HG03196 (cell line): Measurements from ENCODE around the gene ETV7.

Source experiments
- ATAC-seq: cut with Tn5 transposase; IDR thresholded peaks from one replicate; pipeline ENCODE4 v1.9.1; 2021; ENCODE audit not compliant: unreplicated experiment

ETV7 gene

DNA sequence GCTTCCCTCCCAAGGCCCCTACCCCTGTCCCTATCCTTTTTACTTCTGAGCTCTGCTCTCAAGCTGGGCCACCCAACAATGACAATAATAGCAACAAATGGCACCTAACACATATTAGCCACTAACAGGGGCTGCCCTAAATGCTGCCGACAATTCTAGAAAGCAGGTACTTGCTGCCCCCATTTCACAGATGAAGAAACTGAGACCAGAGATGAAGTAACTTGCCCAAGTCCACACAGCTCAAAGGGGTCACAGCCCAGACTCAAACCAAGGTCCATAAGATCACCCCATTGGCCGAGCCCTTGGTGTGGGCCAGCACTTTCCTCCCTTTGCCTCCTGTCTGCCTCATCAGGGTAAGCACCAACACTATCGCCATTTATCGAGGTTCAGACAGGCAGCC, 62.8 kb downstream of the ETV7 start:
- ATAC-seq, result no peak

DNA sequence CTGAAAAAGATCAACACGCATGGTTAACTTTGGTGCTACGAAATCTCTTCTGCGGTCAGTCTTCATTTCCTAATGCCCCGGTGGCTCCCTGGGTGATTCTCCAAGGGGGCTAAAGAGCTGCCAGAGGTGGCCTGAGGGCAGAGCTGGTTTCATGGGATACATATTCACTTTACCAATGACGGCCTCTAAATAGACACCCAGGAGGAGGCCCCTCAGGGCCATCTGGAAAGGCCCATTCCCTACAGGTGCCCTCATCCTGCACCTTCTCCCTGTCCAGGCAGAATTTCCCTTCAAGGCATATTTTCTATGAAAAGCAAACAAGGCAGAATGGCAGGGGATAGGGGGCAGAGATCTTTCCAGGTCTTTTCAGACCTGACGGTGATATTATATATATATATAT, 63.3 kb downstream of the ETV7 start:
- no peak for ATAC-seq

DNA sequence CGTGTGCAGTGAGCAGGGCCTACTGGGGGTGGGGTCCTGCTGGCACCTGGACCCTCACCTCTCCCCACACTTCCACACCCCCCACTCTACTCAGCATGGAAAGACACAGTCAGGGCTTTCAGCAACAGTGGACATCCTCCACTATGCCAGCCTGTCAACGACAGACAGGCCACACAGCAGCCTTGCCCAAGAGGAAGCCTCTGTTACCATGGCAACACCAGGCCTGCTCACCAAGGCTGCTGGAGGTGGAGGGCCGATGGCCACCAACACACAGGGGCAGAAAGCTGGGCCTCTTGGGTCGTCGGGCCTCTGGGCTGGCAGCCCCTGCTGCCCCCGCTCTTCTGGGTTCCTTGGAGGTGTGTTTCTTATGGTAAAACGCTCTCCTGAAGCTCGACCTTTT, 64.4 kb downstream of the ETV7 start:
- no peak for ATAC-seq

DNA sequence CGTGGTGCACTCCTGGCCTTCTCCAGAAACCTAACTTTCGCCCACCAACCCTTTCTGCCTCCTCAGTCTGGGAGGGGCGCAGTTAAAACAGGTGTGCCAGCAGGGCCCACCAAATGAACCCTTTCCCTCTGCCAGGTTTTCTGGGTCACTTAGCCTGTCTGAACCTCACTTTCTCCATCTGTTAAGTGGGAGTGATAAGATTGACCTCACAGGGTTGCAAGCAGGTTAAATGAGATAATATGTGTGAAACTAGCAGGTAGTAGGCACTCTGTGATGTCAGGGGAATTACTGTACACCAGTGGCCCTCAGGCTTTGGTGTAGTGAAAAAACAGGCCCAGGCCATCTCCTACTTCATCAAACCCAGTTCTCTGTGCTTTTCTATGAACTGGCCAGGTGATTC, 64.9 kb downstream of the ETV7 start:
- no peak for ATAC-seq

DNA sequence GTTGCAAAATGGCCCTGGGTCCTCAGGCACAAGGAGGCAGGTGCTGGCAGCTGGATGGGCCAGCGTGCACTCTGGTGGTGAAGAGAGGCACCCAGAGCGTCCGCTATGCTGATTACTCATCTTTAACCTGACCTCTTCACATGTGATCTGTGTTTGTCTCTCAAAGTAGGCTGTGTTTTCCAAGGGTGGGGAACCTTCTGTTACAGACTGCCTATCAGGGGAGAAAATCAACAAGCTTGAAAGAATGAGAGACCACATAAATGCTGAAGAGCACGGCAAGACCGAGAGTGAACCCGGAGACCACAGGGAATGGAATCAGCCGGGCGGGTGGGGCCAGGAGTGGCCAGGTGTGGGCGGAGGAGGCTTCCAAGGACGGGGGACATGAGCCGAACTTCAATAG, 67.0 kb downstream of the ETV7 start:
- no peak for ATAC-seq

DNA sequence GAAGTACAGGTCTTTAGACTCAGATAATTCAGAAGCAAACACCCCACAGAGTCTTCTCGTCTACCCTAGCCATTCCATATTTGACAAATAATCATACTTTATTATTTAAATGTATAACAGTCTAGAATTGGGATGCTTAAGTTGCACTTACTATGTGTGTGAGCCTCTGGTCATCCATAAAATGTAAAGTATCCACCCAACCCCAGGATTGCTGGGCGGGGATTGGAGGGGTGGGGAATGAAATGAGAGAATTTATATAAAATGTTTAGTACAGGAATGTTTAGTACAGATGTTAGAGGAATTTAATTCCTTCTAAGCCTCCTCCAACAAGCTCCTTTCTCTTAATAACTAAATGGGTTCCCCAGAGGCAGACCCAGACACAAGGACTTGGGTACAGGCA, 67.6 kb downstream of the ETV7 start:
- no peak for ATAC-seq

DNA sequence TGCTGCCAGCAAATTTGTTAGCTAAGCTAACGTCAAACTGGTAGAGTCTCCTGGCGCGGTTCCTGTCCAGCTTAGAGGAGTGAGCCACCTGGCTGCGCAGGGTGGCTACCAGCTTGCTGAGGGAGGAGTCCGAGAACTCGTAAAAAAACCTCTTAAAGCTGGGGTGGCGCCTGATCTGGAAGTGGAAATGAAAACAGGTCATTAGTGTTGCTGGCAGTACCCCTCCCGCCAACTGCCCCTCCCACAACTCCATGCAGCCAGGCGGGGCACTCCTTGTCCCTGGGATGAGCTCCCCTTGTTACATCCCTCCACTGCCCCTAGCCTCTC, 68.1 kb downstream of the ETV7 start:
- ATAC-seq, result no peak

DNA sequence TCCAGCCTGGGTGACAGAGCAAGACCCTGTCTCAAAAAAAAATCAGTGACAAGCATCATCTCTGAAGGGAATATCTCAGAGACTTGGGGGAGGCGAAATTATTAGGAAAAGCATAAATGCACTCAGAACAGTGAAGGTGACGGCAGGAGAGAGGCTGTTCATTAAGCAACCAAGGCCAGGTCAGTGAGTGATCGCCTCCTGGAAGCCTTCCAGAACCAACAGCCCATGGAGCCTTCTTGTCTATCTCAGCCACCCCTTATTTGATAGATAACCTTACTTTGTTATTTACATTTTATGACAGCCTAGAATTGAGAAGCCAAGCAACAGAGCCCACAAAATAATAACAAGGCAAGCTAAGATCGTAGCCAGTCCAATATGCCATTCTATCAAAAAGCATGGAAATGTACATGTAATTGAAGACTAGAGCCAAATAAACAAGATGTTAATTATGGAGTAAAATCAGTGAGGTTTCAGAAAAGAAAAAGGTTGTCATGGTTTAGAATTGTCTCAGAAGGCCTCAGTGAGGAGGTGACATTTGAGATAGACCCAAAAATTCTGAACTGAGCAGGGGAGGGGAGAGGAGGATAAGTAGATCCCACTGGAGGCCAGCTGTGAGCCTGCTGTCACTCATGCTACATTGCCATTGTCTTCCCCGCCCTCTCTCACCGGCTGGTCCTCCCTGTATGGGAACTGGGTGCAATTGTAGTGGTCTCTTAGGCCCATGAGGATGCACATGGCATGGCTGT, 68.6 kb downstream of the ETV7 start:
- ATAC-seq, result no peak

DNA sequence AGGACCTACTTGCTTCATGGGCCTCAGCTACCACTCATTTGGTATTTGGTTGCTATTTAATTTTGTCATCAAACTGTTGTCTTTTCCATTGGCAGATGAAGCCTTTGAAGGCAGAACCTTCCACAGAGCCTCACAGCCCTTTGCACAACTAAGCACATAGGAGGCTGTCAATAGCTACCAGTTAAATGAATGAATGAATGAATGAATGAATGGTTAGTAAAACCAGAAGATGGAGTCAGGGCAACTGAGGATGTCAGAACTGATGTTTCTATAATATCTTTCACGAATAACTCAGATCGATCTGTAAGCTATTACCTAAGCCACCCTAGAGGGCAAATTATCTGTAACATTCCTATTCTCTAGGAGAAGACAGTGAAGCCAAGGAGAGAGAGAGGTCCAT, 69.8 kb downstream of the ETV7 start:
- ATAC-seq, result no peak
